ENCODE data around the gene CORO7. TPM values are rescaled to one million over a fixed set of nuclear protein-coding genes. Genes with fewer than 3 reads are reported as not detected.

The CORO7 gene
- total RNA-seq, 1 donor from 2014 or later = 25.7 TPM

- Mint-ChIP-seq H3K4me3 (ENCODE audit: low read depth) (no peak overlapping the region), H3K4me1 (ENCODE audit: low read depth) (peaks cover 10% of the 10 kb centered on the region), H3K36me3 (ENCODE audit: insufficient read depth) (no peaks in the 10 kb centered on the region), H3K27me3 (no peaks in the 10 kb centered on the region), H3K27ac (no peak overlapping the region), H3K9me3 (ENCODE audit: low read depth) (no peaks in the 10 kb centered on the region)
- no peak for TF ChIP-seq CTCF (IDR thresholded peaks at IDR 0.05; ENCODE audit: unreplicated experiment)
- DNase-seq (ENCODE audit: low spot score, unreplicated experiment) = no peak
Observed at GRCh38 chr16:4391631-4392381, 24.6 kb downstream of the CORO7 start.

GRCh38 chr16:4390266-4391260 lies 25.8 kb downstream of the CORO7 start:
- Mint-ChIP-seq H3K27ac (no peak overlapping the region), H3K4me1 (ENCODE audit: low read depth) (peaks cover 10% of the 10 kb centered on the region), H3K9me3 (ENCODE audit: low read depth) (no peaks in the 10 kb centered on the region), H3K4me3 (ENCODE audit: low read depth) (no peak overlapping the region), H3K36me3 (ENCODE audit: insufficient read depth) (no peaks in the 10 kb centered on the region), H3K27me3 (no peaks in the 10 kb centered on the region)
- DNase-seq (ENCODE audit: low spot score, unreplicated experiment) = no peak
- peak; percentile 19 for TF ChIP-seq CTCF (IDR thresholded peaks at IDR 0.05; ENCODE audit: unreplicated experiment)

- Mint-ChIP-seq H3K27ac (no peak overlapping the region), H3K9me3 (ENCODE audit: low read depth) (no peaks in the 10 kb centered on the region), H3K4me1 (ENCODE audit: low read depth) (peaks cover 10% of the 10 kb centered on the region), H3K36me3 (ENCODE audit: insufficient read depth) (no peaks in the 10 kb centered on the region), H3K4me3 (ENCODE audit: low read depth) (no peak overlapping the region), H3K27me3 (no peaks in the 10 kb centered on the region)
- DNase-seq (ENCODE audit: low spot score, unreplicated experiment) = no peak
- no peak for TF ChIP-seq CTCF (IDR thresholded peaks at IDR 0.05; ENCODE audit: unreplicated experiment)
Observed at GRCh38 chr16:4389051-4389955, 27.1 kb downstream of the CORO7 start.

- Mint-ChIP-seq H3K36me3 (ENCODE audit: insufficient read depth) (no peaks in the 10 kb centered on the region), H3K9me3 (ENCODE audit: low read depth) (no peaks in the 10 kb centered on the region), H3K4me3 (ENCODE audit: low read depth) (no peak overlapping the region), H3K4me1 (ENCODE audit: low read depth) (peaks cover 10% of the 10 kb centered on the region), H3K27ac (no peak overlapping the region), H3K27me3 (no peaks in the 10 kb centered on the region)
- DNase-seq (ENCODE audit: low spot score, unreplicated experiment) = no peak
- no peak for TF ChIP-seq CTCF (IDR thresholded peaks at IDR 0.05; ENCODE audit: unreplicated experiment)
Observed at GRCh38 chr16:4388271-4389021, 27.9 kb downstream of the CORO7 start.

Measured in progenitor cell of endocrine pancreas (in vitro differentiated cells).